Measurements from ENCODE around the gene MIS12.

- no peak for TF ChIP-seq CTCF (IDR thresholded peaks at IDR 0.05)
- TF ChIP-seq POLR2A (IDR thresholded peaks at IDR 0.05): no peak
Measured at GRCh38 chr17:5464717-5465507, 21.5 kb upstream of the MIS12 start.
